GM19455 (cell line): ENCODE measurements around the gene DRAM1.
"Not testable (repeated sequence)": the region's sequence is repeated elsewhere in the genome, so short reads cannot be mapped to it uniquely, and the experiment has no call there.

Source experiments
- ATAC-seq: cut with Tn5 transposase; IDR thresholded peaks from one replicate; pipeline ENCODE4 v1.9.1; 2021; ENCODE audit not compliant: unreplicated experiment

The DRAM1 gene

GRCh38 chr12:101876861-101877805, at the start of gene DRAM1:
Gene DRAM1 (plus strand): TSS chr12:101877580. CDS start chr12:101877790, 210 bp downstream.
- peak; percentile 86 for ATAC-seq

- ATAC-seq = no peak
These were observed 48.8 kb upstream of the DRAM1 start for GRCh38 chr12:101828463-101829196.

- ATAC-seq = no peak
These were observed 47.6 kb upstream of the DRAM1 start for GRCh38 chr12:101829639-101830366.

GRCh38 chr12:101830367-101831325, 46.7 kb upstream of the DRAM1 start, which contains the start of gene GNPTAB:
Gene GNPTAB (minus strand): TSS chr12:101830959. CDS start chr12:101830675, 284 bp downstream.
- ATAC-seq = peak; percentile 92

GRCh38 chr12:101832030-101832429, 45.4 kb upstream of the DRAM1 start:
- no peak for ATAC-seq

- ATAC-seq = peak; percentile 55
These were observed 38.6 kb upstream of the DRAM1 start for GRCh38 chr12:101838628-101839323.

- ATAC-seq = peak; percentile 56
These were observed 37.8 kb upstream of the DRAM1 start for GRCh38 chr12:101839324-101840283.

GRCh38 chr12:101841069-101841468, 36.3 kb upstream of the DRAM1 start:
- ATAC-seq = no peak

GRCh38 chr12:101845137-101845711, 32.2 kb upstream of the DRAM1 start:
- ATAC-seq = no peak

GRCh38 chr12:101847325-101847724, 30.1 kb upstream of the DRAM1 start:
- no peak for ATAC-seq

- ATAC-seq = no peak
These were observed 27.2 kb upstream of the DRAM1 start for GRCh38 chr12:101850199-101850598.

GRCh38 chr12:101852998-101853397, 24.4 kb upstream of the DRAM1 start:
- no peak for ATAC-seq

- ATAC-seq = peak; percentile 42
These were observed 22.6 kb upstream of the DRAM1 start for GRCh38 chr12:101854747-101855146.

- ATAC-seq = no peak
These were observed 22.0 kb upstream of the DRAM1 start for GRCh38 chr12:101855364-101855884.

GRCh38 chr12:101855976-101856375, 21.4 kb upstream of the DRAM1 start:
- no peak for ATAC-seq

- not testable (repeated sequence) for ATAC-seq
These were observed 20.8 kb upstream of the DRAM1 start for GRCh38 chr12:101856614-101857013.

- ATAC-seq = no peak
These were observed 20.3 kb upstream of the DRAM1 start for GRCh38 chr12:101857043-101857558.
